GM11168 (cell line): ENCODE data around the gene SHF.
"Not testable (repeated sequence)": the region's sequence is repeated elsewhere in the genome, so short reads cannot be mapped to it uniquely, and the experiment has no call there.

Source experiments
- in situ Hi-C: fragments of 300-500 bp; cut with MboI; formaldehyde crosslinking; loops from one replicate; pipeline ENCODE4 v1.12.0; 2022; ENCODE audit warnings: low sequenced_read_pairs; ENCODE audit not compliant: unreplicated experiment

The SHF gene

GRCh38 chr15:45150481-45150880 lies 37.3 kb downstream of the SHF start:
- in situ Hi-C loops = loop anchor here (25.0 kb wide), 1 partner anchor 462 kb away; no protein-coding TSS in a partner anchor

- in situ Hi-C loops = no loop called here
These were observed 38.7 kb downstream of the SHF start for GRCh38 chr15:45149060-45149459.

GRCh38 chr15:45148076-45149059 lies 39.4 kb downstream of the SHF start:
- in situ Hi-C loops = no loop called here

GRCh38 chr15:45147606-45148005 lies 40.2 kb downstream of the SHF start:
- in situ Hi-C loops = no loop called here

GRCh38 chr15:45146405-45146804 lies 41.4 kb downstream of the SHF start:
- in situ Hi-C loops = no loop called here

- in situ Hi-C loops = no loop called here
These were observed 43.0 kb downstream of the SHF start for GRCh38 chr15:45144775-45145174.

GRCh38 chr15:45143946-45144345 lies 43.8 kb downstream of the SHF start:
- in situ Hi-C loops = no loop called here

GRCh38 chr15:45143056-45143455 lies 44.7 kb downstream of the SHF start:
- in situ Hi-C loops = no loop called here

GRCh38 chr15:45141386-45141785 lies 46.4 kb downstream of the SHF start:
- in situ Hi-C loops = no loop called here

GRCh38 chr15:45140557-45141250 lies 47.1 kb downstream of the SHF start:
- in situ Hi-C loops = no loop called here

GRCh38 chr15:45139770-45140169 lies 48.0 kb downstream of the SHF start:
- in situ Hi-C loops = no loop called here

- in situ Hi-C loops = no loop called here
These were observed 48.7 kb downstream of the SHF start for GRCh38 chr15:45138814-45139765.

GRCh38 chr15:45137703-45138102 lies 50.1 kb downstream of the SHF start:
- in situ Hi-C loops = no loop called here

GRCh38 chr15:45136378-45136764 lies 51.4 kb downstream of the SHF start:
- in situ Hi-C loops = no loop called here

- in situ Hi-C loops = not testable (repeated sequence)
These were observed 51.9 kb downstream of the SHF start for GRCh38 chr15:45135705-45136377.

- in situ Hi-C loops = no loop called here
These were observed 52.8 kb downstream of the SHF start for GRCh38 chr15:45134682-45135604.

GRCh38 chr15:45134046-45134445 lies 53.7 kb downstream of the SHF start:
- in situ Hi-C loops = no loop called here

GRCh38 chr15:45133561-45133920 lies 54.2 kb downstream of the SHF start:
- in situ Hi-C loops = no loop called here
